GM20431 (cell line): ENCODE data around the gene TBC1D25.
"Not testable (repeated sequence)": the region's sequence is repeated elsewhere in the genome, so short reads cannot be mapped to it uniquely, and the experiment has no call there.

ENCODE experiments used
- in situ Hi-C: fragments of 300-500 bp; cut with MseI, MboI; formaldehyde crosslinking; loops from one replicate; pipeline ENCODE4 v1.15.0; 2020; ENCODE audit warnings: low sequenced_read_pairs; ENCODE audit not compliant: unreplicated experiment

Gene TBC1D25

GRCh38 chrX:48515842-48516241, 23.7 kb upstream of the TBC1D25 start:
- in situ Hi-C loops: no loop called here

- in situ Hi-C loops: no loop called here
Observed at GRCh38 chrX:48516285-48516684, 23.2 kb upstream of the TBC1D25 start.

- in situ Hi-C loops: no loop called here
Observed at GRCh38 chrX:48516987-48517386, 22.5 kb upstream of the TBC1D25 start.

- in situ Hi-C loops: not testable (repeated sequence)
Observed at GRCh38 chrX:48519481-48519880, 20.0 kb upstream of the TBC1D25 start.

GRCh38 chrX:48520455-48520854, 19.1 kb upstream of the TBC1D25 start:
- in situ Hi-C loops: no loop called here

- in situ Hi-C loops: no loop called here
Observed at GRCh38 chrX:48520976-48521352, 18.6 kb upstream of the TBC1D25 start.

- in situ Hi-C loops: no loop called here
Observed at GRCh38 chrX:48521353-48522243, 17.9 kb upstream of the TBC1D25 start, which contains the start of gene EBP. Gene EBP (plus strand): TSS chrX:48521808. CDS start chrX:48523772, 1,964 bp downstream.

- in situ Hi-C loops: no loop called here
Observed at GRCh38 chrX:48522291-48522690, 17.2 kb upstream of the TBC1D25 start.

GRCh38 chrX:48523682-48524081, 15.8 kb upstream of the TBC1D25 start:
- in situ Hi-C loops: no loop called here

- in situ Hi-C loops: not testable (repeated sequence)
Observed at GRCh38 chrX:48525853-48526252, 13.7 kb upstream of the TBC1D25 start.

GRCh38 chrX:48530736-48531135, 8.8 kb upstream of the TBC1D25 start:
- in situ Hi-C loops: no loop called here

GRCh38 chrX:48531358-48531959, 8.1 kb upstream of the TBC1D25 start:
- in situ Hi-C loops: no loop called here

- in situ Hi-C loops: no loop called here
Observed at GRCh38 chrX:48532161-48532560, 7.4 kb upstream of the TBC1D25 start.

GRCh38 chrX:48533165-48533564, 6.3 kb upstream of the TBC1D25 start:
- in situ Hi-C loops: no loop called here

- in situ Hi-C loops: no loop called here
Observed at GRCh38 chrX:48538641-48539344, 721 bp upstream of the TBC1D25 start.

- in situ Hi-C loops: no loop called here
Observed at GRCh38 chrX:48540028-48540375, 488 bp downstream of the TBC1D25 start.

- in situ Hi-C loops: no loop called here
Observed at GRCh38 chrX:48540480-48540879, 966 bp downstream of the TBC1D25 start.

- in situ Hi-C loops: no loop called here
Observed at GRCh38 chrX:48541140-48541814, 1.8 kb downstream of the TBC1D25 start.

GRCh38 chrX:48548871-48549270, 9.4 kb downstream of the TBC1D25 start:
- in situ Hi-C loops: no loop called here

GRCh38 chrX:48555731-48556325, 16.3 kb downstream of the TBC1D25 start:
- in situ Hi-C loops: not testable (repeated sequence)
